HCT116 (cell line): ENCODE data around the gene AAK1.

ENCODE experiments used
- CTCF ChIP-seq, 3 experiments: fragments of 200-600 bp in 1 of 3; sonication (generic) in 1 of 3; IDR thresholded peaks in 2 of 3; conservative IDR thresholded peaks in 1 of 3; 2 replicates each; pipeline ENCODE4 v1.5.1; 2012 to 2017; ENCODE audit warnings: low read depth in 2 of 3, low read length in 2 of 3, antibody characterized with exemption in 1 of 3, borderline replicate concordance in 1 of 3, control low read depth in 1 of 3, mild to moderate bottlenecking in 1 of 3, mixed read lengths in 1 of 3, mixed run types in 1 of 3, moderate library complexity in 1 of 3; ENCODE audit not compliant: insufficient read depth in 1 of 3
- JUND ChIP-seq: IDR thresholded peaks from 2 replicates; pipeline ENCODE4 v1.6.1; 2012
- POLR2A ChIP-seq: IDR thresholded peaks from 2 replicates; pipeline ENCODE4 v1.7.0; 2011; ENCODE audit warnings: borderline replicate concordance; ENCODE audit not compliant: insufficient read depth, insufficient read length; ENCODE audit errors: extremely low read depth
- POLR2AphosphoS5 ChIP-seq: IDR thresholded peaks from 2 replicates; pipeline ENCODE4 v1.6.1; 2011; ENCODE audit warnings: mild to moderate bottlenecking, low read depth, low read length, moderate library complexity
- ZNF274 ChIP-seq: fragments of 200-500 bp; sonication (Bioruptor generic); IDR thresholded peaks from 2 replicates; pipeline ENCODE4 v1.6.1; 2014; ENCODE audit warnings: mild to moderate bottlenecking, low read depth, low read length, inconsistent platforms

GRCh38 chr2:69646714-69647113 is 3.2 kb upstream of the AAK1 start:
- TF ChIP-seq POLR2AphosphoS5, result no peak
- no peak for TF ChIP-seq CTCF (IDR thresholded peaks at IDR 0.05 in 2 of 3, conservative IDR thresholded peaks at IDR 0.05 in 1 of 3; ENCODE audit: borderline replicate concordance in 1 of 3, insufficient read depth in 1 of 3, low read depth in 2 of 3, low read length in 2 of 3)
- TF ChIP-seq JUND, result no peak
- no peak for TF ChIP-seq ZNF274
- no peak for TF ChIP-seq POLR2A
